Left ventricle myocardium inferior (tissue), 1 donor: Measurements from ENCODE around the gene PELI2. TPM values are rescaled to one million over a fixed set of nuclear protein-coding genes. Genes with fewer than 3 reads are reported as not detected.

Experiments
- DNase-seq: peaks from one replicate; pipeline ENCODE4 v3.0.0-alpha.2; 2020
- H3K27ac ChIP-seq: fragments of 200-600 bp; replicated peaks from 2 replicates; pipeline ENCODE4 v1.8.0; 2021
- H3K27me3 ChIP-seq: fragments of 200-600 bp; 2 replicates; pipeline ENCODE4 v1.8.0; 2021; ENCODE audit warnings: low read depth
- H3K36me3 ChIP-seq: fragments of 200-600 bp; 2 replicates; pipeline ENCODE4 v1.8.0; 2021
- H3K4me1 ChIP-seq: fragments of 200-600 bp; 2 replicates; pipeline ENCODE4 v1.8.0; 2021
- H3K4me3 ChIP-seq: fragments of 200-600 bp; 2 replicates; pipeline ENCODE4 v1.8.0; 2021; ENCODE audit warnings: mild to moderate bottlenecking, moderate library complexity
- H3K9me3 ChIP-seq: fragments of 200-600 bp; replicated peaks from 2 replicates; pipeline ENCODE4 v1.8.0; 2021
- CTCF ChIP-seq: fragments of 200-600 bp; IDR thresholded peaks from 2 replicates; pipeline ENCODE4 v1.8.0; 2021; ENCODE audit warnings: antibody characterized with exemption, mild to moderate bottlenecking, borderline replicate concordance
- intact Hi-C: fragments of 100-400 bp; cut with micrococcal nuclease; formaldehyde crosslinking; loops from one replicate; pipeline ENCODE4 v1.11.0; 2022
- total RNA-seq: library from RNA; stranded (reverse); fragmentation: NEBNext Ultra II Directional; extraction: Animal tissue kit (Norgen Biotek cat#: 25700); gene quantifications from one replicate; pipeline ENCODE4 v1.2.1, GENCODE V29; 2021
- donor health status: DM: no; HTN: yes; CAD: no; lungs with severe emphysema.

The PELI2 gene
- total RNA-seq, 1 donor from 2014 or later = 2.0 TPM

DNA sequence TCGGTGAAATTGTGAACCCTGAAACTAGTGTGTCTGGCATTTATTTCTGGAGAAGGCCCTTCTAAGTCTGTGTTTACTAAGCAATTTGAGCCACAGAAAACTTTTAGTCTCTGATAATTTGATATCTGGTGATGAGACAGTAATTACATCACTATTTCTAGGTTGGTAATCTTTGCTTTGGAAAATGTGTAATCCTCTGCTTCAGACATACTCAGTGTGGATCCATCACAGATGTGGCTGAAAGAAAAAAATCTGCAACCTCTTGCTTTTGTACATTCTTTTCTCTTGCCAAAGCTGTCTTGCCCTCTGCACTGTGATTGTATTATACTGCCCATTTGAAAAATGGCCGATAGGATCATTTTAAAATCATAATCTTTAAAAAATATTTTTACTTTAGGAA is 78.1 kb downstream of the PELI2 start:
- intact Hi-C loops = no loop called here
- H3K9me3 ChIP-seq = no peaks in the 10 kb centered on the region
- no peaks in the 10 kb centered on the region for H3K27me3 ChIP-seq
- peaks cover 33% of the 10 kb centered on the region for H3K4me1 ChIP-seq
- no peak overlapping the region for H3K4me3 ChIP-seq
- peak overlapping the region; percentile 20 for H3K27ac ChIP-seq
- H3K36me3 ChIP-seq = no peaks in the 10 kb centered on the region
- no peak for DNase-seq
- TF ChIP-seq CTCF = no peak

DNA sequence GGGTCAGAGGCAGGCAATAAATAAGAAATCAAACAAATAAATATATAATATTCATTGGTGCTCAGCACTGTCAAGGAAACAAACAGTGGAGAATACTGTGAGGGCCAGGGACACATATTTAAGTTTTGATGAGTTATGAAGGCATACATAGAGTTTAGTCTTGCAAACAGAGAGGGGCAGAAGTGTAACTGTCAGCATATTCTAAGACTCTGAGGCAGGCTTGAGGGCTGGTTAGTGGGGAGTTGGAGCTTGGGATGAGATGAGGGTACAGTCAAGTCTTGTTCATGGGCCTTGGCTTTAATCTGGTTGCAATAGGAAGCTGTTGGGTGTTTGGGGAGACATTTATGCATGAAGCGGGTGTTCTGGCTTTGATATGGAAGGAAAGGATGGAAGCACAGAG is 78.9 kb downstream of the PELI2 start:
- Histone ChIP-seq H3K27ac (no peak overlapping the region), H3K27me3 (no peaks in the 10 kb centered on the region), H3K36me3 (no peaks in the 10 kb centered on the region), H3K4me3 (no peak overlapping the region), H3K4me1 (peaks cover 33% of the 10 kb centered on the region), H3K9me3 (no peaks in the 10 kb centered on the region)
- TF ChIP-seq CTCF = no peak
- intact Hi-C loops = no loop called here
- DNase-seq = no peak

GRCh38 chr14:56198438-56198837 is 80.2 kb downstream of the PELI2 start:
- Histone ChIP-seq H3K27ac (peak overlapping the region; percentile 68), H3K9me3 (no peaks in the 10 kb centered on the region), H3K4me1 (peaks cover 33% of the 10 kb centered on the region), H3K36me3 (no peaks in the 10 kb centered on the region), H3K4me3 (no peak overlapping the region), H3K27me3 (no peaks in the 10 kb centered on the region)
- no peak for DNase-seq
- no peak for TF ChIP-seq CTCF
- intact Hi-C loops = no loop called here

- Histone ChIP-seq H3K27me3 (no peaks in the 10 kb centered on the region), H3K4me3 (no peak overlapping the region), H3K27ac (peak overlapping the region; percentile 68), H3K36me3 (no peaks in the 10 kb centered on the region), H3K4me1 (peaks cover 33% of the 10 kb centered on the region), H3K9me3 (no peaks in the 10 kb centered on the region)
- no peak for DNase-seq
- intact Hi-C loops = no loop called here
- no peak for TF ChIP-seq CTCF
Observed at GRCh38 chr14:56199095-56199981, 81.1 kb downstream of the PELI2 start.

DNA sequence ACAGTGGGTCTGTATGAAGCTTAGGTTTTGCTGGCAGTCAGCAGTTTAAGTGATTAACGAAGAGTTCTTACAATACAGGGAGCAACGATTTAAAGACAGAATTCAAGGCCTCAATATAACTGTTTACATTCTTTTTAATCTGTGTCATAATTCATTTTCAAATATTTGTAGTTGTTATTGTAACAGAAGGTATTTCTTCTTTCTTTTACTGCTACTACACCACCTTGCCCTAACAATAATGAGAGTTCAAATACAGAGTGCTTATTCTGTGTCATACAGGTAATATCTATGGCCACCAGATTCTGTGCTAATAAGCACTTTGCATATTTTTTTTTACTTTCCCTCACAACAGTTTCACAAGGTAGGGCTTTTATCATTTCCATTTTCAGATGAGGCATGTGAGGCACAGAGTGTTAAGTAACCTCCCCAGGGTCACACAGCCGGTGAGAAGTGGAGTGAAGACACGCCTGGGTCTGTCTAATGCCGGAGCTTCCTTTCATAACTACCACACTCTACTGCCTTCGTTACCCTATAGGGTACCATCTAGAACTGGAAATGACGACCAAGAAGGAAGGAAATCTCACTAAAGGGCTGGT is 81.9 kb downstream of the PELI2 start:
- intact Hi-C loops = no loop called here

More for the DNA sequence above, 81.9 kb downstream of the PELI2 start:
- no peak for DNase-seq
- TF ChIP-seq CTCF = no peak
- Histone ChIP-seq H3K4me1 (peaks cover 32% of the 10 kb centered on the region), H3K4me3 (no peak overlapping the region), H3K9me3 (no peaks in the 10 kb centered on the region), H3K27ac (peak overlapping the region; percentile 68), H3K36me3 (no peaks in the 10 kb centered on the region), H3K27me3 (no peaks in the 10 kb centered on the region)
